ENCODE results near the gene ARHGEF10L.
"Not testable (repeated sequence)": the region's sequence is repeated elsewhere in the genome, so short reads cannot be mapped to it uniquely, and the experiment has no call there.

ARHGEF10L gene, protein sequence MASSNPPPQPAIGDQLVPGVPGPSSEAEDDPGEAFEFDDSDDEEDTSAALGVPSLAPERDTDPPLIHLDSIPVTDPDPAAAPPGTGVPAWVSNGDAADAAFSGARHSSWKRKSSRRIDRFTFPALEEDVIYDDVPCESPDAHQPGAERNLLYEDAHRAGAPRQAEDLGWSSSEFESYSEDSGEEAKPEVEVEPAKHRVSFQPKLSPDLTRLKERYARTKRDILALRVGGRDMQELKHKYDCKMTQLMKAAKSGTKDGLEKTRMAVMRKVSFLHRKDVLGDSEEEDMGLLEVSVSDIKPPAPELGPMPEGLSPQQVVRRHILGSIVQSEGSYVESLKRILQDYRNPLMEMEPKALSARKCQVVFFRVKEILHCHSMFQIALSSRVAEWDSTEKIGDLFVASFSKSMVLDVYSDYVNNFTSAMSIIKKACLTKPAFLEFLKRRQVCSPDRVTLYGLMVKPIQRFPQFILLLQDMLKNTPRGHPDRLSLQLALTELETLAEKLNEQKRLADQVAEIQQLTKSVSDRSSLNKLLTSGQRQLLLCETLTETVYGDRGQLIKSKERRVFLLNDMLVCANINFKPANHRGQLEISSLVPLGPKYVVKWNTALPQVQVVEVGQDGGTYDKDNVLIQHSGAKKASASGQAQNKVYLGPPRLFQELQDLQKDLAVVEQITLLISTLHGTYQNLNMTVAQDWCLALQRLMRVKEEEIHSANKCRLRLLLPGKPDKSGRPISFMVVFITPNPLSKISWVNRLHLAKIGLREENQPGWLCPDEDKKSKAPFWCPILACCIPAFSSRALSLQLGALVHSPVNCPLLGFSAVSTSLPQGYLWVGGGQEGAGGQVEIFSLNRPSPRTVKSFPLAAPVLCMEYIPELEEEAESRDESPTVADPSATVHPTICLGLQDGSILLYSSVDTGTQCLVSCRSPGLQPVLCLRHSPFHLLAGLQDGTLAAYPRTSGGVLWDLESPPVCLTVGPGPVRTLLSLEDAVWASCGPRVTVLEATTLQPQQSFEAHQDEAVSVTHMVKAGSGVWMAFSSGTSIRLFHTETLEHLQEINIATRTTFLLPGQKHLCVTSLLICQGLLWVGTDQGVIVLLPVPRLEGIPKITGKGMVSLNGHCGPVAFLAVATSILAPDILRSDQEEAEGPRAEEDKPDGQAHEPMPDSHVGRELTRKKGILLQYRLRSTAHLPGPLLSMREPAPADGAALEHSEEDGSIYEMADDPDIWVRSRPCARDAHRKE (N-terminal part only)

DNA sequence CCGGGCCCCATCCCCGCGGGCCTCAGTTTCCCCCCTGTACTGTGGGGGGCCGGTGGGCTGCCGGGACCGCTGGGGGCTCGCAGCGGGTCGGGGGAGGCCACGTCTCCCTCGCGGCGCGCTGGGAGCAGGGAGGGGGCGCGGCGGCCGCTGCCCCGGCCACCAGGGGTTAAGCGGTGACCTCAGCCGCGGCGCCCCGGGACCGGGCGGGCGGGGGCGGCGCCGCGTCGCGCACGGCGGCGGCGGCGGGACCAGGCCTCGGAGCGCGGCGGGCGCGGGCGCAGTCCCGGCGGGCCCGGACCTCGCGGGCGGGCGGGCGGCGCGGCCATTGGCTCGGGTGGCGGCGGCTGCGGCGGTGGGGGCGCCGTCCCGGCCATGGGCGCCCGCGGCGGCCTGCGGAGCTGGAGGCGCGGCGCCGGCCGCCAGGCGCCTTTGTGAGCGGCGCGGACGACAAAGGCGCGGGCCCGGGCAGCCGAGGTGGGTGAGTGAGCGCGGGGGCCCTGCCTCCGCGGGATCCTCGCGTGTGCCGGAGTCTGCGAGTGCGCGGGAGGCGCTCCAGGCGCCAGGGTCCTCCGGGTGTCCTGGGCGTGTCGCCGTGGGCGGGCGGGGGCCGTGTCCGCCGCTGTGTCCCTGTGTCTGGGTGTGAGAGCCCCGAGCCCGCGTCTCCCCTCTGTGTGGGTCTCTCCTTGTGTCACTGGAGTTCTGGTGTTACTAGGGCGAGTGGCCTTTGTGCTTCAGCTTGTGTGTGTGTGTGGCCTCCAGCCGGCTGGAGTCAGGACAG, at the start of gene ARHGEF10L:
TSS of gene ARHGEF10L (plus strand) at position 222 of the 778 bp plus-strand sequence. CDS start 40,898 bp downstream, outside the sequence.
- DNase-seq, result no peak

DNA sequence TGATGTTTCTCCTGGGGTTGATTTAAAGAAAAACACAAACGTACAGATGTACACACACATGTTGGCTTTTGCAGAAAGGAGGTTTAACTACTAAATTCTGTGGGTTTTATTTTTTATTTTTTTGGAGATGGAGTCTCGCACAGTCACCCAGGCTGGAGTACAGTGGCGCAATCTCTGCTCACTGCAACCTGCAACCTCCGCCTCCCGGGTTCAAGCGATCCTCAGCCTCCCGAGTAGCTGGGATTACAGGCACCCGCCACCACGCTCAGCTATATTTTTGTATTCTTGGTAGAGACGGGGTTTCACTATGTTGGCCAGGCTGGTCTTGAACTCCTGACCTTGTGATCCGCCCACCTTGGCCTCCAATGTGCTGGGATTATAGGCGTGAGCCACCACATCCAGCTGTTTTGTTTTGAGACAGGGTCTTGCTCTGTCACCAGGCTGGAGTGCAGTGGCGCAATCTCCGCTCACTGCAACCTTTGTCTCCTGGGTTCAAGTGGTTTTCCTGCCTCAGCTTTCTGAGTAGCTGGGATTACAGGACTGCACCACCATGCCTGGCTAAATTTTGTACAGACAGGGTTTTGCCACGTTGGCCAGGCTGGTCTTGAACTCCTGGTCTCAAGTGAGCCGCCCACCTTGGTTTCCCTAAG, 49.6 kb upstream of the ARHGEF10L start:
- DNase-seq, result not testable (repeated sequence)

DNA sequence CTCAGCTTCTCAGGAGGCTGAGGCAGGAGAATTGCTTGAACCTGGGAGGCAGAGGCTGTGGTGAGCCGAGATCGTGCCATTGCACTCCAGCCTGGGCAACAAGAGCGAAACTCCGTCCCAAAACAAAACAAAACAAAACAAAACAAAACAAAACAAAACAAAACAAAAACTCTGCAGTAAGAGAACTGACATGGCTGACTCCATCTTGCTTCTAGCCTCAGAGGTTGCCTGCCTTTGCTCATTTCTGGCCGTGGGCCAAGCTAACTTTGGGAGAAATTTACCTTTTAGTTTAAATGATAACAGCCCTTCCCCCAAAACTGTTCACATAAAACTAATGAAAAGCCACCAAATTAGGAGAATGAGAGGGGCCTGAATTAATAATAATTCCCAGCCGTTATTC, 48.8 kb upstream of the ARHGEF10L start:
- DNase-seq, result not testable (repeated sequence)

DNA sequence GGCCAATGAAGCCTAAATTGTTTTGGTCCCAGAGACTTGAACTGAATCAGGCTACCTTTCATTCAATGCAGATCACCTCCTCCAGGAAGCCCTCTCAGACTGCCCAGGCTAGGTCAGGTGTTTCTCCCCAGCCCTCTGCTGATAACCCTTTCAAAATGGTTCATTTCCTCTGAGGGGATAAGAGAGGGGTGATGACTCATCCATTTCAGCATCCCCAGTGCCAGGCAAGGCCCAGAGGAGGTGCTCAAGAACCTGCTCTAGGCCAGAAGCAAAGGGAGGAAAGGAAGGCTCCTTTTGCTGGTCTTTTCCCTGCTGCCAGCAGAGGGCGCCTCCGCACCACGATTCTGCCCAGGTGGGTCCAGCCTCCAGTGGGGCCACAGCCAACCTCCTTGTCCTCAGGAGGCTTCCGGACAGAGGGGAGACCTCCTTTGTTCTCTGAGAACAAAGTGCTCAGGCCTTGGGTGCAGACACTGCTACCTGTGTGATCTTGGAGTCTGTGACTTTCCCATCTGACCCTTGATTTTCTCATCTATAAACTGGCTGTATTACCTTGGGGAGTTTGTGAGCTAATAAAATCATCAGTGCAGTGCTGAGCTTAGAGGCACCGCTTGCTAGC, 45.3 kb upstream of the ARHGEF10L start:
- DNase-seq, result peak; percentile 72

DNA sequence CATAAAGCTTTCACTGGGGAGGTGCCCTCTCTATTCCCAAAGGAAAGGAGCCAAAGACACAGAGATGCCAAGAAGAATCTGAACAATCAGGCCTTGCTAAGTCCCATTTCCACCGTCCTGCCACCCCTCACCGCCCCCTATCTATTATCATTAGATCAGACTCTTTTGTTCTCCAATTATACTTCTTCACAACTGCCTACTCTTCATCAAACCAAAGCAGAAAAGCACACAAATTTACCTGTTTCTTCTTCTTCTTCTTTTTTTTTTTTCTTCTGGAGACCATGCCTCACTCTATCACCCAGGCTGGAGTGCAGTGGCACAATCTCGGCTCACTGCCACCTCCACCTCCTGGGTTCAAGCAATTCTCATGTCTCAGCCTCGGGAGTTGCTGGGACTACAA, 43.1 kb upstream of the ARHGEF10L start:
- DNase-seq, result no peak

DNA sequence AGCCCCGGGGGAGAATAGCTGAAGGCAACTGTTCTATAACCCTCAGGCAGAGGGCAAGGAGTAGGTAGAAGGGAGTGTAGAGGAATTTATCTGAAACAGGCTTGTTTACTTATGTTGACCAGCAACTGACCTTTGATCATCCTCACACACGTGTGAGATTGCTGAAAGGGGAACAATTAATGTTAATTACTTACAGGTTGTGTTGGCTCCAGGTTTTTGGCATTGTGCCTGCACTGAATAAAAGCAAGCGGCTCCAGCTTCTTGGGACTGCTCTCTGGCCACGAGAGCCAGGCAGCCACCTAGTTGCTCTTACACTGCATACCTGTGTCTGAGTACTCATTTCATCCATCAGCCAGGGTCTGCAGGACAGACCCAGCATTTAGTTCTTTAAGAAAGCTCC, 41.3 kb upstream of the ARHGEF10L start:
- DNase-seq, result no peak

DNA sequence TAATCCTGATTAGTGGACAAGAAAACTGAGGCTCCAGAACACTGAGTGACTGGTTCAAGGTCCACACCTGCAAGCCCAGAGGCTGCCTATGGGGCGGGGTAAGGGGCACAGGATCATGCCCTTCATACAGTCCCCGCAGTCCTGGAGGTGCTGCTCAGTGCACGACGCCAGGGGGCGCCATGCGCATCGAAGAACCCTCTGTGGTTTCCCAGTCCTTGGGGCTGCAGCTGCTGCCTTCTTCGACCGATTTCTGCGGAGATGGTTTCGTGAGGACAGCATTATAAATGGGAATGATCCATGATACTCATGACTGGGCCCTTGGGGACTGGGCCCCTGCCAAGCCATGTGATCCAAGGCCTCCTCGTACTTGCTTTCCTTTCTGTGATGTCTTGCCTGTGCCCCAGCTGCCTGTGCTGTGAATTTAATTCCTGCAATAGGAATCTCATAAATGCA, 37.1 kb upstream of the ARHGEF10L start:
- DNase-seq, result peak; percentile 66

DNA sequence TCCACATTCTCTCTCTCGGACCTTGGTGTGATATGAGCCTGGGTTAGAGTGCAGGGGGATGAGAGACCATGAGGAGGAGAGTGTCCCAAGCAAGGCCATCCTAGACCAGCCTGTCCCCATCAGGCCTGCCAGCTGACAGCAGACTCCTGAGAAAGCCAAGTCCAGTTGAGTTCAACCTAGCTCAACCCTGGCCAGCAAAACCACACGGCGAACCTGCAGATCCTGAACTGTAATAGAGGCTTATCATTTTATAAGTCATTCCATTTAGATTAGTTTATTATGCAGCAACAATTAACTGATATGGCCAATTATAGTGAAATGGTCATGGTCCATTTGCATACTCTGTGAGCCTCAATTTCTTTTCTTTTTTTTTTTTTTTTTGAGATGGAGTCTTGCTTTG, 36.4 kb upstream of the ARHGEF10L start:
- no peak for DNase-seq

DNA sequence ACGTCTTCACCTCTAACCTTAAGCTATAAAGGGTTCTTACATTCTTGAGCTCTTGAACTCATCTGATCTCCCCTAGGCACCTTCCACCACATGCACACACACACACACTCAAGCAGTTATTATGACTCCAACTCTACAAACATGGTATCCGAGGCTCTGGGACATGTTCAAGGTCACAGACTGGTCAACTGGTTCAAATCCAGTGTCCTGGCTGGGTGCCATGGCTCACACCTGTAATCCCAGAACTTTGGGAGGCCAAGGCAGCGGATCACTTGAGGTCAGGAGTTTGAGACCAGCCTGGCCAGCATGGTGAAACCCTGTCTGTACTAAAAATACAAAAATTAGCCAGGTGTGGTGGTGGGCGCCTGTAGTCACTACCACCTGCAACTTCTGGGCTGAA, 32.3 kb upstream of the ARHGEF10L start:
- not testable (repeated sequence) for DNase-seq

DNA sequence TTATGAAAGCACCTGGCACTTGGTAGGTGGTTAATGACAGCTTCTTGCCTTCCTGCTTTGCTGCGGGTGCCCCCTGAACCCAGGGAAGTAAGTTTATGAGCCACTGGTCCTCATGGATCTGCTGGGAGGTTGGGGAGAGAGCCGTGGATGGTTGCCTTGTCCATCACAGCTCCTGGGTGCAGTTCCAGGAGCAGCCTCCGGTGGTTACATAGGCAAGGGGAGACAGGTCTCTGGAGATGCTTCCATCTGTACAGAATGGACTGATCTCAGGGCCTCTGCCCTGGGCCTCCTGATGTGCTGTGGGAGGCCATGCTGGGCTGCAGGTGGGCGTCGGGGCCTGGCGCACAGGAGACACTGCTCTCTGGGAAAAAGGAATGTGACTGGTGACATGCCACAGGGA, 31.6 kb upstream of the ARHGEF10L start:
- no peak for DNase-seq

DNA sequence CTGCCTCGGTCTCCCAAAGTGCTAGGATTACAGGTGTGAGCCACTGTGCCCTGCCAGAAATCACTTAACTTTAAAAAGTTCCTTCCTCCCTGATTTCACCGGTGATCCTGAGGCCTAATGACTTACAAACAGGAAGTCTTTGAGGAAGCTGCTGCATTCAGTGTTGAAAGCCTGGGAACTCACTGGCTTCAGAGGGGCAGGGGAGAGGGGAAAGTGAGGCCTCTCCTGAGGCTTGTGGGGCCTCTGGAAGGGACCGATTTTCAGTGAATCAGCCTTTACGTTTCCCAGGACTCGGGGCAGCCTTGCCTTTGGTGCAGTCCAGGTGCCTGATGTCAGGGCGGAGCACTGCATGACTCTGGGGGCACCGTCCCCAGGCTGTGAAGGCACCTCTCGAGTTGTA, 30.1 kb upstream of the ARHGEF10L start:
- DNase-seq, result no peak

DNA sequence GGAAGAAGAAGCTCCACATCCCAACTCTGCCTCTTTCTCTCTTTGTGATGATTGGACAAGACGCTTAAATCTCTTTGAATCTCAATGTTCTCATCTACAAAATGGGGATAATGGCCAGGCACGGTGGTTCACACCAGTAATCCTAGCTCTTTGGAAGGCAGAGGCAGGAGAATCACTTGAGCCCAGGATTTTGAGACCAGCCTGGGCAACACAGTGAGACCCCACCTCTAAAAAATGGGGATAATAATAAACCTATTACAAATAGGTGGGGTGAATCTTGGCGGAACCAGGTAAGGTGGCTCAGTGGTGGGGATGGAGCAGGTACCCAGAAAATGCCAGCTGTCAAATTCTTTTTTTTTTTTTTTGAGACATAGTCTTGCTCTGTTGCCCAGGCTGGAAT, 29.4 kb upstream of the ARHGEF10L start:
- no peak for DNase-seq

DNA sequence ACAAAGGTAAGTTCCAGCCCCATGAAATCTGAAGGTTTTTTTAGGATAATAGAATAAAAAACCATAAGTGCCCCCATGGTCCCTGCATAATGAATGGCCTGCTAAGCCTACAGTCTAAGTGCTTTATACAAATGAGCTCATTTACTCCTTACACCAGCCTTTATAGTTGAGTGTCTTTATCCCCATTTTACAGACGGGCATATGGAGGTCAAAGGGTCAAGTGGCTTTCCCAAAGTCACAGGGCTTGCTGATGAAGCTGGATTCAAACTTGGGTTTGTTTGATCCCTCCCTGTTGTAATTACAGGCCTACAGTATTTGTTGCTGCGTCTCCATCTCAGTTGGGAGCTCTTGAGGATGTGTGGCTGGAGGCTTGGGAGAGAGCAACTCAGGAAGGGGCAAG, 28.3 kb upstream of the ARHGEF10L start:
- no peak for DNase-seq

DNA sequence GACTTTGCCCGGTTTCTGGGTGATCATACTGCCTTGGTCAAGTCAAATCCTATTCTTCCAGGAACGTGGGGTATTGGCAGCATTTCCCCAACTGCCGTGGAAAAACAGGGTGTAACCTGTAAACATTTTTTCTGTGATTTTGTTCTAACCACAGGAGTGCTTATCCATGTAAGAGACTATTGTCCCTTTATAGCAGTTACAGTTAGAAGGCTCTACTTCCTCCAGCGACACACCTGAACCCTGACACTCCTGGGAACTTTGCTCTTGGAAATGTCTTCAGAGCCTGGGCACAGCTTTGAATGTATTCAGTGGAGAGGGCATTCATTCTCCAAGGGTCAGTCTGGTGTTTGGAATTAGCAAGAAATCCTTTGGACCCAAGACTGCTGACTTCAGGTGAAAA, 26.4 kb upstream of the ARHGEF10L start:
- no peak for DNase-seq

DNA sequence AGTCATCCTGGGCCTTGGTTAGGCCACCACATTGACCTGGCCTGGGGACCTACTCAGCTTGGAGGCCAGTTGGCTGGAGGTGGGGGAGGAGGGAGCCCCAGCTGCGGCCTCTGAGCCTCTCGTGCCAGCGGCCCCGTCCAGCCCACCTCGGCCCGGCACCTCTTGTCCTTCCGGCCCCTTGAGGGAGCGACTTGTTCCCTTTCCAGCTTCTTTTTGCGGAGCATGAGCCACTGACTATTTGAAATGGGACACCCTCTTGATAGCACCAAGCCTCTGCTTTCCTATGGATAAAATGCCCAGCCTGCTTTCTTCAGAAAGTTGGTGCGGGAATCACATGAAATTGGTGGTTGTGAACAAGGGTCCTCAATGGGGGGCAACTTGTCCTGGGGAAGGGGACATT, 24.7 kb upstream of the ARHGEF10L start:
- DNase-seq, result no peak

DNA sequence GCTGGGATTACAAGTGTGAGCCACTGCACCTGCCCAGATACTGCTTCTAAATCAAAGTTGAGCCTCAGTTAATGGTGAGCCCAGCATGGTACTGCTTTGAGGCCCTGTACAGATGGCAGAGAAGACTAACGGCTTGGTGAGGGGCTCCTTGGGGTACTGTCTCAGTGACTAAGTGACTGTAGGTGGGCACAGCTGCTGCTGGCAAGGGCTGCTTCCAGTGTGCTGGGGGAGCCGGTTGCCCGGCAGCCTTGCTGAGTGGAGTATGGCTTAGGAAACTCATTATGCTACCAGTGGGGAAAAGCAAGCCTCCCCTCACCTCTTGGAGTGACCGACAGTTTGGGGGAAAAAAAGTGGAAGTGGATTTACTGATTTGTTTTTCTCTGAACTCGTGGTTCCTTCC, 23.6 kb upstream of the ARHGEF10L start:
- DNase-seq, result no peak

DNA sequence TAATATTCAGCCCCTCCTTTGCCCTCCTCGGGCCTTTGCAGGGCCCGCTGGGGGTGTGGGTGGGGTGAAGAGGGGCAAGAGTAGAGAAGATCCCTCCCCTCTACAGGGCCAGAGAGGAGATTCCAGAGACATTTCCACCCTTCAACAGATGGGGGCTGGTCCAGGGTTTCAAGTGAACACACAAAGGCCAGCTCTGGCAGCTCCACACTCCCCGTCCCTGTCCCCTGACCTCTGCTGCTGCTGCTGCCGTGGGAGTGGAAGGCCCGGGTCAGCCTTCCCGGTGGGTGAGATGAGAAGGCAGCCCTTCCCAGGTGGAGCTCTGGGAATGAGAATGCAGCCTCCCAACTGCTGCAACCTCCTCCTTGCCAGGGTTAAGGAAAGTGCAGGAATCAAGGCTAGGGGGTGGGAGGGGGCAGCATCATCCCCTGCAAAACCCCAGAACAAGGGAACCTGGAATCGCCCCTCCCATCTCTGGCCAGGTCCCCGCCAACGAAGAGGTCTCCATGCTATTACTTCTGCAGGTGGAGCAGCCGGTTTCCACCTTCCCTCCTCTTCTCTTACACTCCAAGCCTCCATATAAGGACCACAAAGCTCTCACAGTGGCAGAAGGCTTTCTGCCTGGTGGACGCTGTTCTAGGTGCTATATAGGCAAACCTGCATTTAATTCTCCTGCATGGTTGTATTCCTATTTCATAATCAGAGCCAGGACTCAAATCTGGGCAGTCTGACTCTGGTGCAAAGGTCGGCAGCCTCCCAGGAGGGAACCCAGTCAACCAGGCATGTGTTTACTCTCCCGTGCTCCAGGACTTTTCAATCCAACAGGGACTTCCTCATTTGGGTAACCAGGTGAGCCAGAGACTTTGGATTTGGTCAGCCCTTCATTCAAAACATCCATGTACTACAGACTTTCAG, 22.9 kb upstream of the ARHGEF10L start:
- no peak for DNase-seq

DNA sequence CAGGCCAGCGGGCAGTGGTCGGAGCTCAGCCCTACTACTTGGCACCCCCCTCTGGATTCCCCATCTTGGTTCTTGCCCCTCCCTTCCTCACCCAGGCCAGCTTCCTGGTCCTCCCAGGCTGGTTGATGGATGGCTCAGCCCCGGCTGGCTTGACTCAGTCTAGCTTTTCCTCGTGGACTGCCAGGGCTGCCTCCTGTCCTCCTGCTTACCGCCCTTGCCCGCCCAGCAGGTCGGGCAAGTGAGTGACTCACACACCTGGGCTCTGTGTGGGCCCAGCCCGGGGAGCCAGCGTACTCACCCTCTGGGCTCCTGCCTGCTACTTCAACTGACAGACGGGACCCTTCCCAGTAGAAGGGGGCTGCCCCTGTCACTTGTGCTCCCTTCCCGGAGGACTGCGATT, 19.5 kb upstream of the ARHGEF10L start:
- no peak for DNase-seq

DNA sequence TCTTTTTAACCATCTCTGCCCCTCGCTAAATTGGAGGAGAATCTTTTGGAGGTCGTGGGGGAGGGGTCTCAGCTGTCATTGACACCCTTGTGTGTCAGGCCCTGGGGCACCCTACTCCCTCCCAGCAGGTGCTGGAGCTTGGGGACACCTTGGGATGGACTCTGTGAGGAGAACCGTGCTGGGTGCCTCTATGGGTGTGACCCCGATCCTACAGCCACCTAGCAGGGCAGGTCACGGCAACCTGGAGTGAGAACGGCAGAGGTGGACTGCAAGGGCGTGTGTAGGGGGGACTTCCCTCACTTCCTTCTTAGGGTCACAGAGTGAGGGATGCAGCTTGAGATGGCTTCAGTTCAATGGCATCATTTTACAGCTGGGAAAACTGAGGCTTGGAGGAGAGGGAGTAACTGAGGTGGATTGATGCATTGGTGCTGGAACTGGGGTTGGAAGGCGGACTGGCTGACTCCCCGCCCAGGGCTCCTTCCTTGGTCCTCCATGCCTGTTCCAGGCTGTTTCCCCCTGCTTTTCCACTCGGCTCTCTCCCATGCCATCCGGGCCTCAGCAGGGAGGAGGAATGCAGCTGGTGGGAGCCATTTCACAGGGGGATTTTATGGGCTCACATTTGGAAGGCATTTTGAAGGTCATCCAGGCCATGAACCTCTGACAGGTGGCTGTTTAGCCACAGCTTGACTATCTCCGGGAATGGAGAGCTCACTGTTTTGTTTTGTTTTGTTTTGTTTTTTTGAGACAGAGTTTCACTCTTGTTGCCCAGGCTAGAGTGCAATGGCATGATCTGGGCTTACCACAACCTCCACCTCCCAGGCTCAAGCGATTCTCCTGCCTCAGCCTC, 18.8 kb upstream of the ARHGEF10L start:
- no peak for DNase-seq

Measured in activated CD4-positive, CD25-positive, alpha-beta regulatory T cell treated with anti-CD3 and anti-CD28 coated beads, Interleukin-2, amount 50 U/mL, for 72 hours (primary cell).